HG03135 (cell line): ENCODE data around the gene GTF3C5.
"Not testable (repeated sequence)": the region's sequence is repeated elsewhere in the genome, so short reads cannot be mapped to it uniquely, and the experiment has no call there.

Experiments
- ATAC-seq: cut with Tn5 transposase; IDR thresholded peaks from one replicate; pipeline ENCODE4 v1.9.1; 2021; ENCODE audit warnings: mild to moderate bottlenecking, moderate library complexity; ENCODE audit not compliant: unreplicated experiment

Gene GTF3C5

DNA sequence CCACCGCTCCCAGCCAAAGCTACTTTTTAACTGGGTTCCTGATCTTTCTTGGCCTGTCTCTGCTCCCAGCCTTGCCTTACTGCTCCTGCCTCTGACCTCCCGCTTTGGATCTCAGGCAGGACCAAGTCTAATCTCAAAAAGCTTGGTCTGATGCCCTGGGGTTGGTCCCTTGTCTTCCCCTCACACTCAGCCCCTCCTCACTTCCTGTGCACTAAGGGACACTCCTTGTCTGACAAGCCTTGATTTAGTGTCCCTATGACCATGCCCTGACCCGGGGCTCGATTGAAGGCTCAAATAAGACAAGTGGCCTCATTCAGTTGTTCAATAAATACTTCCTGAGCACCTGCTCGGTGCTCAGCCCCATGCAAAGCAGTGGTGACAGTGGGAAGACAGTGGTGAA lies 3.7 kb upstream of the GTF3C5 start:
- ATAC-seq: no peak

DNA sequence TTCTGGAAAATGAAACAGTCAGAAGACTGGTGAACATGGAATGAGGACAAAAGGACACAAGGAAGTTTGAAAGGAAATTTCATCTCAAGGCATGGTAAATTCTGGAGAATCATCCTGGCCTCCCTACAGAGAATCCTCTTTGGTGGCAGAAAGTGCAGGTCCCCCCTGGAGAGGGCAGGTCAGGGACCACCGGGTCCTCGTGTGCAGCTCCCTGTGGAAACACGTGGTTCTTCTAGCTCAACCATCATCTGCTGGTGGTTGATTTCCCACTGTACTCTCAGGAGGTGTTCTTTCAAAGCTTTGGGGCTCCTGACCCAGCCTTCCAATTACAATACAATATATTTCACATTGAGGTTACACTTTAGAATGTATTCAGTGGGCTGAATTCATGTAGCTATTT lies 2.6 kb upstream of the GTF3C5 start:
- ATAC-seq: no peak

DNA sequence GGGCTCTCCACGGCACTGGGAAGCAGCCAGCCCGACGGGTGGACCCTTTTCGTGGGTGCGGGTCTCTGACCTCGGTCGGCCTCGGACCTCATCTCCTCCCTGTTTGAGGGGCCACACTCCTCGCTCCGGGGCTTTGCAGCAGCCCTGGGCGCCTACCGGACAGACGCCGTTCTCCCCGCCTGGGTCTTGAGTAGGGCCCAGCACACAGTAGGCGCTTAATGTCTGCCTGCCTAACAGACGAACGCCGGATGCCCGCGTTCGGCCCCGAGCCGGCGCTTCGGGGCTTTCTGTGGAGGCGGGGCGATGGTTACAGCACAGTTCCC lies 842 bp upstream of the GTF3C5 start:
- ATAC-seq: peak; percentile 9

DNA sequence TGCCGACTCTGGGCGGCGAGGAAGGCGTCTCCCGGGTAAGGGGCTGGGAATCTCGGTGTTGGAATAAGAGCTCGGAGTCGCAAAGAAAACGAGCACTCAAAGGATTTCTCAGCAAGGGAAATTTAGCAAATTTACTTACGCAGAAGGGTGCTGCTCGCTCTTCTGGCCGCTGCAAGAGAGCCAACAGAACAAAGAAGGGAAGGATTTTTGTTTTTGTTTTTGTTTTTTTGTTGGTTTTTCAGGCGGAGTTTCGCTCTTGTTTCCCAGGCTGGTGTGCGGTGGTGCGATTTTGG lies 279 bp downstream of the GTF3C5 start:
- ATAC-seq: no peak

DNA sequence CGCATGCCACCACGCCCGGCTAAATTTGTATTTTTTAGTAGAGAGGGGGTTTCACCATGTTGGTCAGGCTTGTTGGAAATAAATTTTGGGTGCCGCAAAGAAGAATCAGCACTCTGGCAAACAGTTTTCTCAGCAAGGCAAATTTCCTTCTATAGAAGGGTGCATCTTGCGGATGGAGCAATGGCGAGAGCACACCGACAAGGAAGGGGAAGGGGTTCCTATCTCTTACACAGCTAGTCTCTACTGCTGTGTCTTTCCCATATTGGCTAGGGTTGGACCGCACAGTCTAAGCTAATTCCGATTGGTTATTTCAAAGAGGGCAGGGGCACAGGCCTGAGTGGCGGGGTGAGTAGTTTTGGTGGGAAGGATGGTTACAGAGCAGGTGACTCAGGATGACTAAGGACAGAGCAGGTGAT lies 707 bp downstream of the GTF3C5 start:
- no peak for ATAC-seq

DNA sequence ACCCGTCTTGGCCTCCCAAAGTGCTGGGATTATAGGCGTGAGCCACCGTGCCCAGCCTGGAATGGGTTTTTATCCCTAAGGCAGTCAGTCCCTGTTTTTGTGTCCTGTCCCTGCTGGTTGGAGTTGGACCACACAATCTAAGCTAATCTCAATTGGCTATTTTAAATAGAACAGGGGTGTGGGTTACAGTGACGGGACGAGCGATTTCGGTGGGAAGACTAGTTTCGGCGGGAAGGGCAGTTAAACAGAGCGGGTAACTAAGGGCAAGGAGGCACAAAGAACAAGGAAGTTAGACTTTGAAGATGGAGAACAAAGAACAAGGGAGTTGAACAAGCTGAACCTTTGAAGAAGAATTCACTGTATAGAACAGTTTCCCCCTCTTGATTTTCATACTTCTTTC lies 1.4 kb downstream of the GTF3C5 start:
- ATAC-seq: no peak

DNA sequence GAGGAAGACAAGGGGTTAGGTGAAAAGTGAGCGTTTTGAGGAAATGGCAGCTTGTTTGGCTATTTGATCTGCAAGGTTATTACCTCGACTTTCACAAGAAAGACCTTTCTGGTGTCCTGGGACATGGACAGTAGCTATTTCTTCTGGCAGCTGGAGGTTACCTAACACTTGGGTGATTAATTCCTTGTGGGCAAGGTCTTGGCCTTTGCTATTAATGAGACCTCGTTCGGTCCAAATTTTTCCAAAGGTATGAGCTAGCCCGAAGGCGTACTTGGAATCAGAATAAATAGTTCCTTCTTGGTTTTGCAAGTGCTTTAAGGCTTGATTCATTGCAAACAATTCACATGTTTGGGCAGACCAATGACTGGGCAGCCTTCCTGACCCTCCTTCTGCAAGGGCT lies 4.9 kb downstream of the GTF3C5 start:
- ATAC-seq: no peak

DNA sequence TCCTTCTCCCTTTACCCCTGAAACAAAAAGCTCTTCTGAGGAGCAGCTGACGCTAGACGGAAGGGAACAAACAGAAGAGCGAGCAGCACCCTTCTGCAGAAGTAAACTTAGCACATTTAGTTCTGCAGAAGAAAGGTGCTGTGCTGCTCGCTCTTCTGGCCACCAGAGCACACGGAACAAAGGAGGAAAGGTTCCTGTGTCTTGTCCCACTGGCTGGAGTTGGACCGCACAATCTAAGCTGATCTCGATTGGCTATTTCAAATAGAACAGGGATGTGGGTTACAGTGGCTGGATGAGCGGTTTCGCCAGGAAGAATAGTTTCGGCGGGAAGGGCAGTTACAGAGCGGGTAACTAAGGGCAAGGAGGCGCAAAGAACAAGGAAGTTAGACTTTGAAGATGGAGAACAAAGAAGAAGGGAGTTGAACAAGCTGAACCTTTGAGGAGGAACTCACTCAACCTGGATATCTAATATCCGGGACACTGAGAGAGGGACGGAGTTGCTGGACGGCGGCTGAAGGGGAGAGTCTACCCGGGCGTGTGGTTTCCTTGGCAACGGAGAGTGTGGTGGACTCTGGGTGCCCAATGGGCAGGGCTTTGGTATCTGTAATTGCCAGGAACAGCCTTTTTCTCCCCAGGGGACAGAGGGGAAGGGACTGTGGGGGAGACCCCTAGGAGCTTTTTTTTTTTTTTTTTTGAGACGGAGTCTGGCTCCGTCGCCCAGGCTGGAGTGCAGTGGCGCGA lies 7.1 kb downstream of the GTF3C5 start:
- ATAC-seq: no peak

DNA sequence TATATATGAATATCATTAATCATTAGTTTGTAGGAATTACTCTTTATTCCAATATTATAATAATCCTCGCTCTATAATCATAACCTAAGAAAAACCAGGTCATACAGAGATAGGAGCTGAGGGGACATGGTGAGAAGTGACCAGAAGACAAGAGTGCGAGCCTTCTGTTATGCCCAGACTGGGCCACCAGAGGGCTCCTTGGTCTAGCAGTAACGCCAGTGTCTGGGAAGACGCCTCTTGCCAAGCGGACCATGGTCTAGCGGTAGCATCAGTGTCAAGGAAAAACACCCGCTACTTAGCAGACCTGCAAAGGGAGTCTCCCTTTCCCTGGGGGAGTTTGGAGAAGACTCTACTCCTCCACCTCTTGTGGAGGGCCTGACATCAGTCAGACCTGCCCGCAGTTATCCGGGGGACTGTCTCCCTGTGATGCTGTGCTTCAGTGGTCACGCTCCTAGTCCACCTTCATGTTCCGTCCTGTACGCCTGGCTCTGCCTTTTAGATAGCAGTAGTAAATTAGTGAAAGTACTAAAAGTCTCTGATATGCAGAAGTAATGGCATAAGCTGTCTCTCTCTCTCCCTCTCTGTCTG lies 10.2 kb downstream of the GTF3C5 start:
- ATAC-seq: not testable (repeated sequence)

DNA sequence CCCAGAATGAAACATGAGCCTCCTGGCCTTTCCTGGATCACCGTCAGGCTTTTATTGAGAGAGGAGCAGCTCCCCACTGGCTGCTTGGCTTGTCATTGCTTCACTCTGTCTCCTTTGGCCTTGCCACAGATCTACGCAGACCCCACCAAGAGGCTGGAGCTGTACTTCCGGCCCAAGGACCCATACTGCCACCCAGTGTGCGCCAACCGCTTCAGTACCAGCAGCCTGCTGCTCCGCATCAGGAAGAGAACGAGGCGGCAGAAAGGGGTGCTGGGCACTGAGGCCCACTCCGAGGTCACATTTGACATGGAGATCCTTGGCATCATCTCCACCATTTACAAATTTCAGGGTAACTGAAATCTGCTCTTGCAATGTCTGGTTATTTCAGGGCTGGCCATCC lies 11.2 kb downstream of the GTF3C5 start:
- no peak for ATAC-seq

DNA sequence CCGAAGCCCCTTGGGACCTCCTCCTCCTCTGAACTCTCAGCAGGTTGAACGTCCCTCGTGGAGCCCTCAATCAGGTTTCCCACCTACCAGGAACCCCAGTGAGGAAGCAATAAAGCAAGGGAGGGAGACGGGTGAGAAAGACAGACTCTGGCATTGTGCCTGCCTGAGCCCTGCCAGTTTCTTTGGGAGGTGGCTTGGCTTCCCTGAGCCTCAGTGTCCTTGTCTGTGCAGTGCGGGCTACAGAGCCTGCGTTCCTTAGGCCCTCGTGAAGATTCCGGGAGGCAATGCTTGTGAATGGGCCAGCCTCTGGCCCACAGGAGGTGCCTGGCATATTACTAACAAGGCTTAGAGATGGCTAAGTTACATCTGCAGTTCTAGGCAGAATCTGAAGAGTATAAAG lies 11.9 kb downstream of the GTF3C5 start:
- ATAC-seq: no peak

DNA sequence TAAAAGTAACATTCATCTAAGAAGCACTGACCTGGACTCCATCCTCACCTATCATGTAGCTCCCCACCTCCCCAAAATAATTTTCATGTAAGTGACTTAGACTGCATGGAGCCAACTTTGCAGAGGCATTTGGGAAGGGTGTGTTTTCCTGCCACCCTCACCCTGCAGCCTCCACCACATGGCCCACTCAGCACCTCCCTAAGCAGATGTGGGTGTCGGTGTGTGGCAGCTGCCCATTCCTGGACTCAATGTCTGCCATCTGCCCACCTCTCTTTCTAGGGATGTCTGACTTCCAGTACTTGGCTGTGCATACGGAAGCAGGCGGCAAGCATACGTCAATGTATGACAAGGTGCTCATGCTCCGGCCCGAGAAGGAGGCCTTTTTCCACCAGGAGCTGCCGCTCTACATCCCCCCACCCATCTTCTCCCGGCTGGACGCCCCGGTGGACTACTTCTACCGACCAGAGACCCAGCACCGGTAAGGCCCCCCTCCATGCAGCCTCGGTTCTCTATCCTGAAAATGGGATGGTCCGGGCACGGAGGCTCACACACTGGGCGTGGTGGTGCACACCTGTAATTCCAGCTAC lies 12.7 kb downstream of the GTF3C5 start:
- ATAC-seq: no peak

DNA sequence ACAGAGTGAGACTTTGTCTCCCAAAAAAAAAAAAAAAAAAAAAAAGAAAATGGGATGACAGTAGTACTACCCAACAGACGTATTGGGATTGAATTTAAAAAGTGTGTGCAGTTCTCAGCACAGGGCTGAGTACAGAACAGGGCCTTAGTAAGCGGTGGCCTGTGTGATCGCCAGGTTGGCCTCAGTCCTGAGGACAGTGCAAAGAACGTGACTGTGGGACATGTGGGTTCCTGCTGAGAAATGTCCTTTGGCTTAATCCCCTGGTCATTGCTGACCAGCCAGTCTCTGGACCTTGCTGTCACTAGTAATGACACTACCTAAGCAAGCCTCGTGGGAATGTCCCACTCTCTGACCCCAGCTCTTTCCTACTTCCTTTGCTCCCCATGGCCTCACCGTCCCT lies 13.3 kb downstream of the GTF3C5 start:
- ATAC-seq: no peak

DNA sequence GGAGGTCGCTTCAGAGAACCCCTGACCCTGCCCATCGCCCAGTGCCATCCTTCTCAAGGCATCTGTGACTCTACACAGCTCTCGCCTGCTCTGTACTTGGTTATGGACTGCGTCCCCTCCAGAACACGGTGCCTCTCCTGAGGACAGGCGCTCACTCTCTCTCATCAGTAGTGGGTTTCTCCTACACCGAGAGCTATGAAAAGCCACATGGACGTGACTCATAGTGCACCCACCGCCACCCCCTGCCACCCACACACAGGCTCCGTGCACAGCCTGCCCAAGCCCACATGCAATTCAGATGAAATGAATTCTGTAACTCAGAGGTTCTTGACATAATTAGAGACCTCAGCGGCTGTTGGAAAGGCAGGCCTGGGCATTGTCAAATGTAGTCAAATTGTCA lies 13.9 kb downstream of the GTF3C5 start:
- ATAC-seq: no peak

DNA sequence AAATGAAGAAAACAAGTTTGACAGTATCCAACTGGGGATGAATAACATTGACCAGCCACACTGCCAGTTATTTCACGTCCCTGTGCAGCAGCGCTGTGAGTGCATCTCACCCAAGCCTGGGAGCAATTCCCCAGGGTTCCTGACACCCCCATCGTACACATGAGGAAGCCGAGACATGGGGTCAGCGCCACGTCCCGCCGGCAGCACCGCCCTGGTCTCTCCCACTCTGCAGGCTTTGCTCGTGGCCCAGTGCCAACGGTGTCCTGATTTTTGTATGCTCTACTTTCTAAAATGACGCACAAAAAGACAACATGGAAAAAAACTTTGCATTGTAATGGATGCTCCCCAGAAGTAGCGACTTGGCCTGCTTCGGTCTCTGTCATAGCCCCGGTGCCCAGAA lies 14.3 kb downstream of the GTF3C5 start:
- no peak for ATAC-seq

DNA sequence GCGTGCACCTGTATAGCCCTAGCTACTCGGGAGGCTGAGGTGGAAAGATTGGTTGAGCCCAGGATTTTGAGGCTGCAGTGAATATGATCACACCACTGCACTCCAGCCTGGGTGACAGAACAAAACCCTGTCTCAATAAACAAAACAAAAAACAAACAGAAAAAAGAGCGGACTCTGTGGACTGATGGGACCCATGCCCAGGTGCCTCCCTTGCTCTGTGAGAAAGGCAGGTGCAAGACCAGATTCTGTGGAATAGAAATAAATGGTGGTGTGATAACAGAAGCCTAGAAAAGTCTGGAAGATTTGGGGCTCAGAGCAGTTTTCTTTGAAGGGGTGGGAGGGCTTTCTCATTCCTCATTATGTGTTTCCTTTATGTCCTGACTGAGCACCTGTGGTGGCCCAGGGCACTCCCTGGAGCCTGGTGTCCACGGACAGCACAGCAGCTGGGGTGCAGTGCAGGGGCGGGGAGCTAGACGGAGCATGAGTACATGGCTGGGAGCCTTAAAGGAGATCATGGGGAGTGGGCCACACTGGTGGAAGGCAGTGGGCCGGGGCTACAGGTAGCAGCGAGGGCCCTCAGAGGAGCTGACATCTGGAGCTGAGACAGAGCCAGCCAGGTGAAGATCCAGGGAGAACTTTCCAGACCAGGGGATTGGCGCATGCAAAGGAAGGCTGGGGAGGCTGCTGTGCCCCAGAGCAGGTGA lies 15.6 kb downstream of the GTF3C5 start:
- no peak for ATAC-seq

DNA sequence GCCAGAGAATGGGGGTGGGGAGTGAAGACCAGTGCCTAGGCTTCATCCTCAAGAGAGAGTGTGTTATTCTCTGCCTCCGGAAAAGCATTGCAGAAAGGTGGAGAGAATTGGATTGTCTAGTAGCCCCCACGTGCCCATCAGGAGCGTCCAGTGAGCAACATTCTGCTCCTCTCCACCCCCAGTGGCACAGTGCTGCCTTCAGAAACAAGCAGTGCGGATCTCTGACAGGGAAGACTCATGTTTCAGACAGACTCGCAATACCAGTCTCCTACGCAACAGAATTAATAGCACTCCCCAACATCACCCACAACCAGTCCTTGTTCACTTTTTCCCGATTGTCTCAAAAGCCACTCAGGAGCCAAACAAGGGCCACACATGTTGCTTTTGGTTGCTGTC lies 16.1 kb downstream of the GTF3C5 start:
- no peak for ATAC-seq

DNA sequence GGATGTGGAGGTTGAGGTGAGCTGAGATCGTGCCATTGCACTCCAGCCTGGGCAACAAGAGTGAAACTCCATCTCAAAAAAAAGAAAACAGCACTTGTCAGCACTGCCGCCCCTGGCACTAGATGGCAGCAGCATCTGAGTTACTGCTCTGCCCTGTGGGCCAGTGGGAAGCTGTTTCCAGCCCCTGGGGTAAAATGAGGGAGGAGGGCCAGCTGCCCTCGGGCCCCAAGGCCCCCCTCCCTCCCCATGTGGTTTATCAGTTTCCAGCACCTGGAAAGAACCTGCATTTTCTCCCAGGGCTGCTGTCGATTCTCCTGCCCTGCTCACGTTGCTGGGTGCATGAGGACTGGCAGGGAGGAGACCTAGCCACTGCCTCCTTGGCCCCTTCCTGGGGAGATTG lies 17.8 kb downstream of the GTF3C5 start:
- no peak for ATAC-seq

DNA sequence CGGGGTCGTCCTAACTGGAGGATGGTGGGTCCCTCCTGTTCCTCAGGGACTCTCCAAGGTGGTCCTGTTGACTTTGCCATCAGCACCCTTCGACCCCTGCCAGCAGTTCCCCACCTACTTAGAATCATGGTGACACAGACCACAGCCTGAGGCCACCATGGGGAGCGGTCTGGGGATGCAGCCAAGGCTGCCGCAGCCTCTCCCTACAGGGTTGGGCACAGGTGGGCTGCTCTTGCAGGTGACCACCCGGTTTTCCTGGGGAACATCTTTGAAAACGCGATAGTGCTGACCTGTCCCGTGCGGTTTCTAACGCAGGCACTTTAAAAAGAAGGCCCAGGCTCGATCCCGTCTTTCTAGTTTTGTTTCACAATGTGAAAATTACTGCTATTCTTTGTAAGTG lies 18.2 kb downstream of the GTF3C5 start:
- no peak for ATAC-seq

DNA sequence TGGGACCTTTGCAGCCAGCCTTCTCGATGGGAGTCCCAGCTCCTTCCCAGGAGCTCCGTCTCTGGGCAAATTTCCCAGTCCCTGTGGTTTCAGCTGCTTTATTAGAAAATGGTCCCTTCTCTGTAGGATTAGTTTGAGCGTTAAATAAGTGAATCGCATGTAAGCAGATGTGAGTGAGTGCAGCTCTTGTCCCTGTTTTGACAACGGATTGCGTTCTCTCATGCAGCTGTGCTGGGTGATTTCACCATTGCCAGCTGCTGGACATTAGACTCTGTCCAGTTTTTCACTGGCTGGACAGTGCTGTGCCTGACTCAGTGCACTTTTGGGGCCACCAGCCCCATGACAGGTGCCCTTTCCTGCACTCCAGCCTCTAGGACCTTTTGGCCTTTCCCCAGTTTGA lies 19.3 kb downstream of the GTF3C5 start:
- no peak for ATAC-seq

DNA sequence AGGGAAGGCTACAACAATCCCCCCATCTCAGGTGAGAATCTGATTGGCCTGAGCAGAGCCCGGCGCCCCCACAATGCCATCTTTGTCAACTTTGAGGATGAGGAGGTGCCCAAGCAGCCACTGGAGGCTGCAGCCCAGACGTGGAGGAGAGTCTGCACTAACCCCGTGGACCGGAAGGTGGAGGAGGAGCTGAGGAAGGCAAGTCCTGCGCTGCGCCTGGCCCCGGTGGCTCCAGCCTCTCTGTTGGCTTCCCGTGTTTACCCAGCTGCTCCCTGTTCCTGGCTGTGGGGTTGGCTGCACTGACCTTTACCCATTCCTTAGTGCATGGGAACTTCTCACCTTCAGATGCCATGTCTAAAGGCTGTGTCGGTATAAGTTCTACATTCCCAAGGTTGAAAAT lies 20.0 kb downstream of the GTF3C5 start:
- ATAC-seq: no peak

DNA sequence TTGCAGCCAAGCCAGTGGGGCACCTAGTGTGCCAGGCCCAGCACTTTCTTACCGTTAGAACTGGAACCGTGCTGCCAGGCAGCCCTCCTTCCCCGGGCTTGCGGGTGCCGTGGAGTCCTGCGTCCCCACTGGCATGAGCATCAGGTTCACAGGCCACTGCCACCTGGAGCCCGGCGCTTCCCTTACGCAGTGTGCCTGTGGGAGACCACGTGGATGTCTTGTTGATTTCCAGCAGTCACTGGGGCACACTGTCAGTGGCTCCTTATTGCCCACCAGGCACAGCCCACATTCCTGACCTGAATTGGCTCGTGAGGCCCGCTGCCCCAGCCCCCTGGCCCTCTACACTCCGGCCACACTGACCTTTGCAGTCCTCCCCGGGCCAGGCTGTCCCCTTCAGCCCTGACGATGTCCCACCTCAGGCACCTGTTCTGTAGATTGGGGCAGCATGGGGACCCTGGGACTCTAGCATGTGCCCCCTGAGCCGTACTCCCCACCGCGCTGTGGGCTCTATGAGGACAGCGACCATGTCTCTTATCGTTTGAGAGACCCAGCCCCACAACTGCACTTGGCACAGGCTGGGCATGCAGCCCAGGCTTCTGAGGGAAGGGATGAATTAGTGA lies 20.6 kb downstream of the GTF3C5 start:
- no peak for ATAC-seq
